Lung (tissue), 12 donors: Measurements from ENCODE around the gene ACSF2. TPM values are rescaled to one million over a fixed set of nuclear protein-coding genes. Genes with fewer than 3 reads are reported as not detected.
A peak's percentile ranks its signal among the peaks of the same experiment; 100 is the strongest.

Experiments
- ATAC-seq: fragments of 200-7000 bp; cut with Tn5 transposase; one replicate; pipeline ENCODE4 v1.9.1; 2020; ENCODE audit warnings: moderate number of reproducible peaks; ENCODE audit not compliant: insufficient read depth, low FRiP score
- DNase-seq, 3 donors: peaks; one replicate each; pipeline ENCODE4 v3.0.0-alpha.2; 2013 to 2017
- H3K27ac ChIP-seq, 2 donors: one replicate each; pipeline ENCODE4 v1.5.1; 2013; ENCODE audit warnings: mild to moderate bottlenecking in 2 of 2, moderate library complexity in 2 of 2, control low read depth in 1 of 2, inconsistent platforms in 1 of 2, low read depth in 1 of 2, low read length in 1 of 2
- H3K27me3 ChIP-seq, 3 donors: one replicate each; pipeline ENCODE4 v1.5.1; 2013; ENCODE audit warnings: low read length in 2 of 3; ENCODE audit not compliant: control insufficient read depth in 3 of 3, insufficient read depth in 3 of 3
- H3K36me3 ChIP-seq, 4 donors: one replicate each; pipeline ENCODE4 v1.5.1; 2013; ENCODE audit warnings: low read length in 4 of 4, mild to moderate bottlenecking in 1 of 4, moderate library complexity in 1 of 4; ENCODE audit not compliant: control insufficient read depth in 4 of 4, insufficient read depth in 4 of 4
- H3K4me1 ChIP-seq, 5 donors: one replicate each; pipeline ENCODE4 v1.5.1; 2013; ENCODE audit warnings: low read length in 5 of 5, mild to moderate bottlenecking in 2 of 5, moderate library complexity in 1 of 5; ENCODE audit not compliant: control insufficient read depth in 5 of 5, insufficient read depth in 5 of 5
- H3K4me3 ChIP-seq: one replicate; pipeline ENCODE4 v1.5.1; 2013; ENCODE audit warnings: mild to moderate bottlenecking, control low read depth, moderate library complexity
- H3K9ac ChIP-seq, 2 donors: one replicate each; pipeline ENCODE4 v1.5.1; 2013; ENCODE audit warnings: low read length in 2 of 2, control low read depth in 1 of 2; ENCODE audit not compliant: insufficient read depth in 1 of 2
- H3K9me3 ChIP-seq, 4 donors: one replicate each; pipeline ENCODE4 v1.5.1; 2013; ENCODE audit warnings: low read length in 3 of 4, mild to moderate bottlenecking in 1 of 4, moderate library complexity in 1 of 4; ENCODE audit not compliant: control insufficient read depth in 4 of 4, insufficient read depth in 3 of 4
- WGBS, 2 donors: extraction: QIAGEN DNeasy Blood & Tissue Kit; methylation state at CpG; one replicate each; pipeline ENCODE4 v1.1.7; 2013; 5-methylcytosine and 5-hydroxymethylcytosine counted together
- polyA plus RNA-seq, 2 donors: library from polyadenylated mRNA; stranded (reverse); fragments of 200-250 nt; gene quantifications; one replicate each; pipeline ENCODE4 v1.2.1, GENCODE V29; 2013
- total RNA-seq, 2 donors: library from RNA; depleted of rRNA in 1 of 2; stranded (reverse); fragments of >200 nt in 1 of 2; gene quantifications; one replicate each; pipeline ENCODE4 v1.2.1, GENCODE V29; 2014 to 2021
- TF ChIP-seq, protein P1 (sequence below): IDR thresholded peaks from 2 replicates; pipeline ENCODE4 v1.5.1; 2012; ENCODE audit warnings: mild to moderate bottlenecking; ENCODE audit errors: control extremely low read depth, extremely low read depth
- donor health status: control.
- donor health status: control.
- donor health status: Bipolar disorder and iron deficiency.
- donor health status: healthy.
- donor health status: DM: yes; HTN: yes; CAD: no.

Gene ACSF2
- total and polyA plus RNA-seq, 4 donors = 23.5 to 79.2 (median 70.9) TPM

DNA sequence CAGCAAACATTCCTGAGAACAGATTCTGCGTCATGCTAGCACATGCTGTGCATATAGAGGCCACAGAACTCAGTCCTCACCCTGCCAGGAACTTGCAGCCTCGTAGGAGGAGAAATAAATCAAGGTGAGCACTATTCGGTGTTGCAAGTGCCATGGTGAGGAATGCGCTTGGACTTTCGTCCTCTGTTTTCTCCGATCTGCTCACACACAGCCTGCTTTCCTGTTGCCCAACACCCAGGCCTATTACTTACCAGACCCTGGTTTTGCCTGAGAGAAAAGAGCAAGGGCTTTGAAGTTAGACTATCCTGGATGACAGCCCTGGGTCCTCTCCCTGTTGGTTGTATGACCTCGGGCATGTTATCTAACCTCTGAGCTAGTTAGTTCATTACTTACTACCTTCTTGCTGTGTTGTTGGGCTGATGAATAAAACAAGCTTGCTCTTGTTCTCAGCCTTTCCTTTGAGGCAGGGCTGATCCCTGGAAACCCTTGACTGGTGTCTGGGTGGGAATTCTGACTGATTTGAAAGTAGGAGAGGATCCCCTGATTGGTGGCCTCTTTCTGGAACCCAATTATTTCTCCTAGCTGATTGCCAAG, 2.9 kb downstream of the ACSF2 start:
- H3K4me1 ChIP-seq = peaks cover 0 to 44% (median 18%) of the 10 kb centered on the region in 5 donors
- H3K27me3 ChIP-seq = no peaks in the 10 kb centered on the region
- 50 to 64% methylated on average over 7 of the region's 7 CpGs for WGBS, 2 donors
- TF ChIP-seq, protein P1, sequence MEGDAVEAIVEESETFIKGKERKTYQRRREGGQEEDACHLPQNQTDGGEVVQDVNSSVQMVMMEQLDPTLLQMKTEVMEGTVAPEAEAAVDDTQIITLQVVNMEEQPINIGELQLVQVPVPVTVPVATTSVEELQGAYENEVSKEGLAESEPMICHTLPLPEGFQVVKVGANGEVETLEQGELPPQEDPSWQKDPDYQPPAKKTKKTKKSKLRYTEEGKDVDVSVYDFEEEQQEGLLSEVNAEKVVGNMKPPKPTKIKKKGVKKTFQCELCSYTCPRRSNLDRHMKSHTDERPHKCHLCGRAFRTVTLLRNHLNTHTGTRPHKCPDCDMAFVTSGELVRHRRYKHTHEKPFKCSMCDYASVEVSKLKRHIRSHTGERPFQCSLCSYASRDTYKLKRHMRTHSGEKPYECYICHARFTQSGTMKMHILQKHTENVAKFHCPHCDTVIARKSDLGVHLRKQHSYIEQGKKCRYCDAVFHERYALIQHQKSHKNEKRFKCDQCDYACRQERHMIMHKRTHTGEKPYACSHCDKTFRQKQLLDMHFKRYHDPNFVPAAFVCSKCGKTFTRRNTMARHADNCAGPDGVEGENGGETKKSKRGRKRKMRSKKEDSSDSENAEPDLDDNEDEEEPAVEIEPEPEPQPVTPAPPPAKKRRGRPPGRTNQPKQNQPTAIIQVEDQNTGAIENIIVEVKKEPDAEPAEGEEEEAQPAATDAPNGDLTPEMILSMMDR = no peak
- ATAC-seq = no peak
- H3K9ac ChIP-seq = peak overlapping the region in 1 of 2 donors; percentile 1
- DNase-seq = no peak
- H3K9me3 ChIP-seq = no peaks in the 10 kb centered on the region
- H3K4me3 ChIP-seq = no peak overlapping the region
- peak overlapping the region in 1 of 2 donors; percentile 40 for H3K27ac ChIP-seq
- H3K36me3 ChIP-seq = peaks cover 0 to 9% (median 1%) of the 10 kb centered on the region in 4 donors

DNA sequence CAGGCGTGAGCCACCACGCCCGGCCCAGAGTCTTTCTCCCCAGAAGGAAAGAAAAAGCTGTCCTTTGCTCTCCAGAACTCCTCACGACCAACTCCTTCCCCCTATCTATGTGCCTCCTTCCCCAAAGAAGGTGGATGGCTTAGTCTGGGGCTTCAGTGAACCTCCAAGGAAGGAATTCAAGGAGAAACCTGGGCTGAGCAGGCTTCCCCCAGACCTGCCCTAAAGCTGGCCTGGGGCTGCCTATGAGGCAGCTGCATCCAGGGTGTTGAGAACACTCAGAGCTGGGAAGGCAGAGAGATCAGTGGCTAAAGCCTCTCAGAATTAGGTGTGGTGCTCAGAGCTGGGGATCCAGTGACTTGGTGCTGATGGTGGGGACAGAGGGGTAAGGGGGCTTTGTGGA, 3.8 kb downstream of the ACSF2 start:
- Histone ChIP-seq H3K9ac (no peak overlapping the region), H3K36me3 (peaks cover 0 to 9% (median 1%) of the 10 kb centered on the region in 4 donors), H3K27ac (peak overlapping the region in 1 of 2 donors; percentile 57), H3K4me3 (no peak overlapping the region), H3K4me1 (peaks cover 0 to 36% (median 18%) of the 10 kb centered on the region in 5 donors), H3K9me3 (no peaks in the 10 kb centered on the region), H3K27me3 (no peaks in the 10 kb centered on the region)
- WGBS, 2 donors = 90 to 95% methylated on average over 4 of the region's 4 CpGs
- ATAC-seq (no peak), DNase-seq (no peak)
- TF ChIP-seq, protein P1 = no peak

DNA sequence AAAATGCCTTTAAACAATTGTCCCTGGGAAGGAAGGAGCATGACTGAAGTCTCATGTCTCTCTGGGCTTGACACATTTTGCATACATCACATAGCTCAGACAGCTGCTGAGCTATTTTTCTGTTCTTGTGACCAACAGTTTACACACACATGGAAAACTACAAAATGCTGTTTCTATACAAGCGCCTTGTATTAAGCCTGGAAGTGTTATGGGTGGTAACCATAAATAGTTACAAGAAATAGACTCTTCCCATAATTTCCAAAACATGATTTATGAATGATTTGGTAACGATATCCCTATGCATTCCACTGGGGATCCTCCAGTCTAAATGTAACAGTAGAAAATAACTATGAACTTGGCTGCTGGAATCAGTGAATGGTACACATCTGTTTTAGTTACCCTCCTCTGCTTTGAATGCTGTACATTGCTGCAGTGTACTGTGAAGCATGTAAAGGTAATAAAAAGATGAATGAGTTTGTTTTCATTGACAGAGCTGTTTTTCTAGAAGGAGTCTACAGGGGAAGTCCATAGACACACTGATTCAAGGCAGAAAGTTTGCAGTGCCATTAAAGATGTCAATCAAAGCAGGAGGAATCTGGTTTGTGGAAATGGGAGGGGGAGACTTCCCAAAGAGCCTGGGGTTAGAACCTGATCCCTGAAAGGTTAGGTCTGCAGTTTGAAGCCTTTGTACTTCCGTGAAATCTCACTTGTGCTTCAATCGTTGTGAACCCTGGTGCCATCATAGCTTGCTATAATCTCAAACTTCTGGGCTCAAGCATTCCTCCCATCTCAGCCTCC, 5.0 kb downstream of the ACSF2 start:
- Histone ChIP-seq H3K9ac (no peak overlapping the region), H3K27ac (no peak overlapping the region), H3K4me3 (no peak overlapping the region), H3K27me3 (no peaks in the 10 kb centered on the region), H3K36me3 (peaks cover 0 to 9% (median 1%) of the 10 kb centered on the region in 4 donors), H3K4me1 (peaks cover 0 to 25% (median 11%) of the 10 kb centered on the region in 5 donors), H3K9me3 (no peaks in the 10 kb centered on the region)
- DNase-seq (peak in 1 of 3 donors; percentile 9), ATAC-seq (no peak)
- TF ChIP-seq, protein P1 = no peak
- WGBS, 2 donors = 74 to 85% methylated on average over 4 of the region's 4 CpGs
